ENCODE data around the gene SAMD11. TPM values are rescaled to one million over a fixed set of nuclear protein-coding genes. Genes with fewer than 3 reads are reported as not detected.

SAMD11 gene
- total RNA-seq, 1 donor from 2014 or later, result 6.0 TPM

DNA sequence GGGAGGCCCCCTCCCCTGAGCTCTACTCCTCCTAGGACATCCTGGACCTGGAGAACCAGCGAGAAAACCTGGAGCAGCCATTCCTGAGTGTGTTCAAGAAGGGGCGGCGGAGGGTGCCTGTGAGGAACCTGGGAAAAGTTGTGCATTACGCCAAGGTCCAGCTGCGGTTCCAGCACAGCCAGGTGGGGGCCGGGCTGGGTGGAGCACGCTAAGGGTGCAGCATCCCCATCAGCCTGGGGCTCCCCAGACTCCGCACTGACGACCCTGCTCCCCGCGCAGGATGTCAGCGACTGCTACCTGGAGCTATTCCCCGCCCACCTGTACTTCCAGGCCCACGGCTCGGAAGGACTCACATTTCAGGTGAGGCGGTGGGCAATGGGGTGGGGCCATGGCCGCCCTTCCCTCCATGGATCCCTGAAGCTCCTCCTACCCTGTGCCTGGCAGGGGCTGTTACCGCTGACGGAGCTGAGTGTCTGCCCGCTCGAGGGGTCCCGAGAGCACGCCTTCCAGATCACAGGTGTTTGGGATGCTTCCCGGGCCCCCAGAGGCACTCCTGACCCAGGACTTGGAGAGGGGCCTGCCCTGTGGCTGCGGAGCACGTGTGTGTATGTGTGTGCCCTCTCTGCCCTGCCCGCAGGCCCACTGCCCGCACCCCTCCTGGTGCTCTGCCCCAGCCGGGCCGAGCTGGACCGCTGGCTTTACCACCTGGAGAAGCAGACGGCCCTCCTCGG lies 46.7 kb downstream of the SAMD11 start:
- Histone ChIP-seq H3K9me3 (no peaks in the 10 kb centered on the region), H3K27ac (no peak overlapping the region), H3K27me3 (peaks cover 33% of the 10 kb centered on the region), H3K4me1 (peaks cover 12% of the 10 kb centered on the region), H3K36me3 (no peaks in the 10 kb centered on the region), H3K4me3 (no peak overlapping the region)
- ATAC-seq (no peak), DNase-seq (no peak)
- intact Hi-C loops (cut with DNase I), result no loop called here
- TF ChIP-seq, protein P1, sequence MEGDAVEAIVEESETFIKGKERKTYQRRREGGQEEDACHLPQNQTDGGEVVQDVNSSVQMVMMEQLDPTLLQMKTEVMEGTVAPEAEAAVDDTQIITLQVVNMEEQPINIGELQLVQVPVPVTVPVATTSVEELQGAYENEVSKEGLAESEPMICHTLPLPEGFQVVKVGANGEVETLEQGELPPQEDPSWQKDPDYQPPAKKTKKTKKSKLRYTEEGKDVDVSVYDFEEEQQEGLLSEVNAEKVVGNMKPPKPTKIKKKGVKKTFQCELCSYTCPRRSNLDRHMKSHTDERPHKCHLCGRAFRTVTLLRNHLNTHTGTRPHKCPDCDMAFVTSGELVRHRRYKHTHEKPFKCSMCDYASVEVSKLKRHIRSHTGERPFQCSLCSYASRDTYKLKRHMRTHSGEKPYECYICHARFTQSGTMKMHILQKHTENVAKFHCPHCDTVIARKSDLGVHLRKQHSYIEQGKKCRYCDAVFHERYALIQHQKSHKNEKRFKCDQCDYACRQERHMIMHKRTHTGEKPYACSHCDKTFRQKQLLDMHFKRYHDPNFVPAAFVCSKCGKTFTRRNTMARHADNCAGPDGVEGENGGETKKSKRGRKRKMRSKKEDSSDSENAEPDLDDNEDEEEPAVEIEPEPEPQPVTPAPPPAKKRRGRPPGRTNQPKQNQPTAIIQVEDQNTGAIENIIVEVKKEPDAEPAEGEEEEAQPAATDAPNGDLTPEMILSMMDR (IDR thresholded peaks at IDR 0.05), result no peak

- peaks cover 40% of the 10 kb centered on the region for H3K27me3 ChIP-seq
- intact Hi-C loops (cut with DNase I), result no loop called here
Measured at GRCh38 chr1:970973-971730, 47.4 kb downstream of the SAMD11 start.

DNA sequence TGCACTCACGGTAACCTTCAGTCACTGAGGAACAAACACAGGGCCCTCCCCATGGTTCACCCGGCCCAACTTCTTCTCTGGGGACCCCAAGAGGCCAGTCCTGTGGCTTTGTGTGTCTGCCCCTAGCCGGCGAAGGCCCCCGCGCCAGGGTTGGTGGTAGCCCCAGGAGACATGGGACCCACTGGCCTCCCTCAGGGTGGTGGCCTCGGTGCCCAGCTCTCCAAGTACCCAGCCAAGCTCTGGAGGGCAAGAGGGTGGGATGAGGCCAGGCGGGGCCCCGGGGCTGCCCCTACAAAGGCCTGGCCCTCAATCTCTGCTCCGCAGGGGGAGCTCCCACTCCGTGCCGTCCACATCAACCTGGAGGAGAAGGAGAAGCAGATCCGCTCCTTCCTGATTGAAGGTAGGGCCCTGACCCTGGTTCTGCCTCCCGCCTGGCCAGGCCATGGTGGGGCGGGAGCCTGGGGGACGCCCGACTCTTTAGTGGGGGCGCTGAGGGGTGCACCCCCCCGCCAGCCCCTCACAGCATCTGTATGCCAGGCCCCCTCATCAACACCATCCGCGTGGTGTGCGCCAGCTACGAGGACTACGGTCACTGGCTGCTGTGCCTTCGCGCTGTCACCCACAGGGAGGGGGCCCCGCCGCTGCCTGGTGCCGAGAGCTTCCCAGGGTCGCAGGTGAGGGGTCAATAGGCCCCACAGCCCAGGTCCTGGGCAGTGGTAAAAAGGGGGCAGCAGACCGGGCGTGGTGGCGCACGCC lies 48.2 kb downstream of the SAMD11 start:
- Histone ChIP-seq H3K4me1 (peaks cover 11% of the 10 kb centered on the region), H3K9me3 (no peaks in the 10 kb centered on the region), H3K27me3 (peaks cover 43% of the 10 kb centered on the region), H3K4me3 (no peak overlapping the region), H3K36me3 (no peaks in the 10 kb centered on the region), H3K27ac (no peak overlapping the region)
- ATAC-seq (no peak), DNase-seq (no peak)
- intact Hi-C loops (cut with DNase I), result no loop called here
- TF ChIP-seq, protein P1 (IDR thresholded peaks at IDR 0.05), result no peak

More at GRCh38 chr1:970973-971730, 47.4 kb downstream of the SAMD11 start:
- Histone ChIP-seq H3K27ac (no peak overlapping the region), H3K9me3 (no peaks in the 10 kb centered on the region), H3K4me3 (no peak overlapping the region), H3K4me1 (peaks cover 12% of the 10 kb centered on the region), H3K36me3 (no peaks in the 10 kb centered on the region)
- no peak for ATAC-seq
- TF ChIP-seq, protein P1 (IDR thresholded peaks at IDR 0.05), result no peak
- DNase-seq, result no peak

- TF ChIP-seq, protein P1 (IDR thresholded peaks at IDR 0.05), result no peak
- Histone ChIP-seq H3K9me3 (no peaks in the 10 kb centered on the region), H3K27me3 (peaks cover 43% of the 10 kb centered on the region), H3K27ac (no peak overlapping the region), H3K36me3 (no peaks in the 10 kb centered on the region), H3K4me1 (peaks cover 7% of the 10 kb centered on the region), H3K4me3 (no peak overlapping the region)
- no peak for ATAC-seq
- intact Hi-C loops (cut with DNase I), result no loop called here
- no peak for DNase-seq
Measured at GRCh38 chr1:972726-973458, 49.2 kb downstream of the SAMD11 start.
